Activated naive CD8-positive, alpha-beta T cell treated with anti-CD3 and anti-CD28 coated beads, Interleukin-2, amount 10 ng/mL, durations not matched to agents 7 days and 5 days (primary cell): ENCODE measurements around the gene RPS25. TPM values are rescaled to one million over a fixed set of nuclear protein-coding genes. Genes with fewer than 3 reads are reported as not detected.
"Not testable (repeated sequence)": the region's sequence is repeated elsewhere in the genome, so short reads cannot be mapped to it uniquely, and the experiment has no call there.

ENCODE experiments used
- ATAC-seq: fragments of 150-1000 bp; cut with Tn5 transposase; one replicate; pipeline ENCODE4 v1.10.0; 2021; ENCODE audit warnings: low read depth, moderate library complexity
- POLR2A ChIA-PET: fragments of 350-600 bp; sonication (Branson Sonifier 250); formaldehyde crosslinking; loops from one replicate; lab custom pipeline; 2021; ENCODE audit warnings: antibody characterized with exemption; lab: Charles Lee
- DNase-seq: peaks from one replicate; pipeline ENCODE4 v3.0.0; 2021
- H3K27ac Mint-ChIP-seq: one replicate; pipeline ENCODE4 v1.8.0; 2022; ENCODE audit warnings: mild to moderate bottlenecking, mixed read lengths
- H3K27me3 Mint-ChIP-seq: one replicate; pipeline ENCODE4 v1.8.0; 2022; ENCODE audit warnings: mild to moderate bottlenecking, moderate library complexity, mixed read lengths
- H3K36me3 Mint-ChIP-seq: one replicate; pipeline ENCODE4 v1.8.0; 2021; ENCODE audit warnings: mild to moderate bottlenecking, mixed read lengths
- H3K4me1 Mint-ChIP-seq: one replicate; pipeline ENCODE4 v1.8.0; 2021; ENCODE audit warnings: mixed read lengths
- H3K4me3 Mint-ChIP-seq: one replicate; pipeline ENCODE4 v1.8.0; 2022; ENCODE audit warnings: mild to moderate bottlenecking, moderate library complexity, mixed read lengths
- H3K9me3 Mint-ChIP-seq: one replicate; pipeline ENCODE4 v1.8.0; 2021; ENCODE audit warnings: mixed read lengths
- total RNA-seq, 2 experiments: library from RNA; stranded (reverse); gene quantifications; one replicate each; pipeline ENCODE4 v1.2.3, GENCODE V29; 2021

Gene RPS25
- total RNA-seq, 2 experiments from 2014 or later, result 1,397 to 1,460 TPM

- H3K36me3 Mint-ChIP-seq, result peaks cover 27% of the 10 kb centered on the region
- POLR2A ChIA-PET, result interaction anchor here (1.2 to 1.9 kb wide), 2 partner anchors 8 to 44 kb away, joined by 4 read pairs; partner anchors contain the start of gene VPS11
- ATAC-seq (no peak), DNase-seq (no peak)
- H3K4me3 Mint-ChIP-seq, result no peak overlapping the region
- H3K27me3 Mint-ChIP-seq, result no peaks in the 10 kb centered on the region
- peak overlapping the region; percentile 44 for H3K27ac Mint-ChIP-seq
- peaks cover 35% of the 10 kb centered on the region for H3K4me1 Mint-ChIP-seq
- no peaks in the 10 kb centered on the region for H3K9me3 Mint-ChIP-seq
Observed at GRCh38 chr11:119023741-119024140, 5.6 kb upstream of the RPS25 start.

DNA sequence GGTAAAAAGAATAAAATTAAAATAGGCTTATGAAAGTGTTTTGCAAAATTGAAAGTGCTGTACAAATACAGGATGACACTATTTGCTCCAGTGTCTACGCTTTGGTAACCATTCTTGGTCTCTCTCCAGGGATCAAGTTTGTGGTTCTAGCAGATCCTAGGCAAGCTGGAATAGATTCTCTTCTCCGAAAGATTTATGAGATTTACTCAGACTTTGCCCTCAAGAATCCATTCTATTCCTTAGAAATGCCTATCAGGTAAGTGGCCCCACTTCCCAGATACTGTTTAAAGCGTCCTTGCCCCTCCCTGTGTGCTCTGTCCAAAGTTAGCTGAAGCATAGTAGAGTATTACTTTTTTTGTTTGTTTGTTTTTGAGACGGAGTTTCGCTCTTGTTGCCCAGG is 3.5 kb upstream of the RPS25 start:
- Mint-ChIP-seq H3K4me3 (no peak overlapping the region), H3K4me1 (peaks cover 31% of the 10 kb centered on the region), H3K9me3 (no peaks in the 10 kb centered on the region), H3K27ac (no peak overlapping the region), H3K27me3 (no peaks in the 10 kb centered on the region), H3K36me3 (peaks cover 33% of the 10 kb centered on the region)
- ATAC-seq (no peak), DNase-seq (no peak)
- POLR2A ChIA-PET, result interaction anchor here (0.6 kb wide), 1 partner anchor 62 kb away, joined by 3 read pairs; no protein-coding TSS in a partner anchor

DNA sequence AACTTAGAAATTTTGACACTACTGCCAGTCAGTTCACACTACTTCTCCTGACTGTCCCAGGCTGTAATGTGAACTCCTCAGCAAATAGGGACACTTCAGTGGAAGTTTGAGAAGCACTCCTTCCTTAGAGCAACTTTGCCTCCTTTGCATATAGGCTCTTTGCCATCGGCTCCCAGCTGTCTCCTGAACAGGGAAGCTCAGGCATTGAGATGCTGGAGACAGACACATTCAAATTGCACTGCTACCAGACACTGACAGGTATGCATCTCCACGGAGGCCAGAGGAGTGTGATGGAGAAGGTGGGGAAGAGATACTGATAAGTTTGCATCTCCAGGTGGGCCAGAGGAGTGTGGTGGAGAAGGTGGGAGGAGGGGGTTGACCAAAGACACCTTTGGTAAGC is 1.9 kb upstream of the RPS25 start:
- H3K36me3 Mint-ChIP-seq, result peaks cover 36% of the 10 kb centered on the region
- DNase-seq, result no peak
- POLR2A ChIA-PET, result interaction anchor here (1.8 to 3.9 kb wide), 3 partner anchors 23 to 228 kb away, joined by 4 to 34 read pairs (median 9); partner anchors contain the start of genes CENATAC and HYOU1
- peak overlapping the region; percentile 99 for H3K4me3 Mint-ChIP-seq
- no peaks in the 10 kb centered on the region for H3K9me3 Mint-ChIP-seq
- no peak for ATAC-seq
- peak overlapping the region; percentile 100 for H3K27ac Mint-ChIP-seq
- H3K27me3 Mint-ChIP-seq, result no peaks in the 10 kb centered on the region
- H3K4me1 Mint-ChIP-seq, result peaks cover 38% of the 10 kb centered on the region

GRCh38 chr11:119017377-119017776 is 766 bp downstream of the RPS25 start:
- peaks cover 43% of the 10 kb centered on the region for H3K36me3 Mint-ChIP-seq
- H3K27me3 Mint-ChIP-seq, DNase-seq, H3K9me3 Mint-ChIP-seq, ATAC-seq: not testable (repeated sequence)
- POLR2A ChIA-PET, result interaction anchor here (0.9 to 3.9 kb wide), 5 partner anchors 8 to 89 kb away, joined by 3 to 34 read pairs (median 5); partner anchors contain the start of genes CENATAC and SLC37A4
- peak overlapping the region; percentile 100 for H3K27ac Mint-ChIP-seq
- peaks cover 29% of the 10 kb centered on the region for H3K4me1 Mint-ChIP-seq
- H3K4me3 Mint-ChIP-seq, result peak overlapping the region; percentile 99

- Mint-ChIP-seq H3K27me3 (no peaks in the 10 kb centered on the region), H3K9me3 (no peaks in the 10 kb centered on the region), H3K27ac (no peak overlapping the region), H3K36me3 (peaks cover 41% of the 10 kb centered on the region), H3K4me1 (peaks cover 28% of the 10 kb centered on the region), H3K4me3 (peak overlapping the region; percentile 99)
- no peak for ATAC-seq
- POLR2A ChIA-PET, result interaction anchor here (0.8 to 1.3 kb wide), 5 partner anchors 8 to 86 kb away, joined by 3 to 7 read pairs (median 4); partner anchors contain the start of genes CENATAC and VPS11
- DNase-seq, result no peak
Observed at GRCh38 chr11:119016216-119017009, 1.7 kb downstream of the RPS25 start.

- Mint-ChIP-seq H3K27me3 (no peaks in the 10 kb centered on the region), H3K36me3 (peaks cover 41% of the 10 kb centered on the region), H3K9me3 (no peaks in the 10 kb centered on the region), H3K27ac (no peak overlapping the region), H3K4me1 (peaks cover 27% of the 10 kb centered on the region), H3K4me3 (peak overlapping the region; percentile 22)
- POLR2A ChIA-PET, result interaction anchor here (0.6 to 1.3 kb wide), 8 partner anchors 9 to 310 kb away, joined by 3 to 7 read pairs (median 3); partner anchors contain the start of genes CENATAC and VPS11
- ATAC-seq (no peak), DNase-seq (no peak)
Observed at GRCh38 chr11:119015054-119015611, 3.0 kb downstream of the RPS25 start.

DNA sequence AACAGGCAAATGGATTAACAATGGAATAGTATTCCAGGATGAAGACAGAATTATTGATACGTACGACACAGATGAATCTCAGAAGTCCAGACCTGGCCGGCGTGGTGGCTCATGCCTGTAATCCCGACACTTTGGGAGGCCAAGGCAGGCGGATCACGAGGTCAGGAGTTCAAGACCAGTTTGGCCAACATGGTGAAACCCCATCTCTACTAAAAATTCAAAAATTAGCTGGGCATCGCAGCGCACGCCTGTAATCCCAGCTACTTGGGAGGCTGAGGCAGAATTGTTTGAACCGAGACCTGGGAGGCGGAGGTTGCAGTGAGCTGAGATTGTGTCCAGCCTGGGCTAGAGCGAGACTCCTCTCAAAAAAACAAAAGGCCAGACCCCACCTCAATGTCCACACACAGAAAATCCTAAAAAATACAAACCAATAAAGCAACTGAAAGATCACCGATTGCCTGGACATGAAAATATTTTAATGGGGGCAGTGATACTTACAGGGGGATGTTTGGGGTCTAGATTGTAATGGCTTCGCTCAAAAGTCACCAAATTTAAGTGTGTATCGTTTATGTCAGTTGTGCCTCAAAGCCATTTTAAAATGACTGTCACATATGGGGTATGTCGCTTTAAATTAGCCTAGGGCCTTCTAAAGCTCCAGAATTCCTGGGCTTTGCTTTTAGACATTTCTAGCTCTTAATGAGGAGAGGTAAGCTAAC is 3.8 kb downstream of the RPS25 start:
- H3K4me3 Mint-ChIP-seq, result no peak overlapping the region
- ATAC-seq, result no peak

GRCh38 chr11:119012629-119013170 is 5.4 kb downstream of the RPS25 start:
- no peaks in the 10 kb centered on the region for H3K9me3 Mint-ChIP-seq
- H3K4me3 Mint-ChIP-seq, result no peak overlapping the region
- POLR2A ChIA-PET, result interaction anchor here (1.2 kb wide), 1 partner anchor 18 kb away, joined by 4 read pairs; the partner anchor contains the start of gene SLC37A4
- H3K27me3 Mint-ChIP-seq, result no peaks in the 10 kb centered on the region
- H3K4me1 Mint-ChIP-seq, result peaks cover 19% of the 10 kb centered on the region
- peaks cover 35% of the 10 kb centered on the region for H3K36me3 Mint-ChIP-seq
- DNase-seq (no peak), ATAC-seq (no peak)
- H3K27ac Mint-ChIP-seq, result peak overlapping the region; percentile 76

More for the DNA sequence above, 3.8 kb downstream of the RPS25 start:
- POLR2A ChIA-PET, result interaction anchor here (0.7 kb wide), 1 partner anchor 16 kb away, joined by 3 read pairs; no protein-coding TSS in a partner anchor
- Mint-ChIP-seq H3K4me1 (peaks cover 21% of the 10 kb centered on the region), H3K36me3 (peaks cover 38% of the 10 kb centered on the region), H3K9me3 (no peaks in the 10 kb centered on the region), H3K27ac (no peak overlapping the region), H3K27me3 (no peaks in the 10 kb centered on the region)
- DNase-seq, result no peak

DNA sequence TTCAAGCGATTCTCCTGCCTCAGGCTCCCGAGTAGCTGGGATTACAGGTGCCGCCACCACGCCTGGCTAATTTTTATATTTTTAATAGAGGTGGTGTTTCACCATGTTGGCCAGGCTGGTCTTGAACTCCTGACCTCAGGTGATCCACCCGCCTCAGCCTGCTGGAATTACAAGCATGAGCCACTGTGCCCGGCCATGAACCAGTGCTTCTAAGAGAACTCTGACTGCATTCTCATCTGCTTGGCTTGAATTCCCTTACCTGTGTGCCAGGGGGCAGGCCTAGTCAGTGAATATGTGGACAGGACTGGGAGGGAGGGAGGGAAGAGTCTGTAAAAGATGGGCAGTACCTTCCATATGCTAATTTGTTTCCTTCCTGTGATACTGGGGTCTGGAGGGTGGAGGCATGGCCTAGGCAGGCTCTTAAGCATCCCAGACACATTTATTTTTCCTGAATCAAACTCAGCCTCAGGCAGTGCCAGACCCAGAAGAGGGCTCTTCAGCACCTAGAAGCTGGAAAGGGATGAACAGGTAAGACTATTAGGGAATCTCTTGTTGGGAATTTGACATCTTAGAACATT is 6.6 kb downstream of the RPS25 start:
- H3K36me3 Mint-ChIP-seq, result peaks cover 34% of the 10 kb centered on the region
- ATAC-seq, result no peak
- no peaks in the 10 kb centered on the region for H3K27me3 Mint-ChIP-seq
- no peak overlapping the region for H3K27ac Mint-ChIP-seq
- no peak overlapping the region for H3K4me3 Mint-ChIP-seq
- no peak for DNase-seq
- no peaks in the 10 kb centered on the region for H3K9me3 Mint-ChIP-seq
- peaks cover 20% of the 10 kb centered on the region for H3K4me1 Mint-ChIP-seq
- POLR2A ChIA-PET, result interaction anchor here (0.6 to 1.7 kb wide), 2 partner anchors 9 to 14 kb away, joined by 4 read pairs; partner anchors contain the start of gene CENATAC

GRCh38 chr11:119006656-119007055 is 11.5 kb downstream of the RPS25 start:
- no peak overlapping the region for H3K27ac Mint-ChIP-seq
- H3K4me1 Mint-ChIP-seq, result peaks cover 5% of the 10 kb centered on the region
- no peaks in the 10 kb centered on the region for H3K9me3 Mint-ChIP-seq
- H3K27me3 Mint-ChIP-seq, result no peaks in the 10 kb centered on the region
- no peak for ATAC-seq
- H3K36me3 Mint-ChIP-seq, result peaks cover 16% of the 10 kb centered on the region
- DNase-seq, result no peak
- POLR2A ChIA-PET, result interaction anchor here (0.6 kb wide), 1 partner anchor 215 kb away, joined by 3 read pairs; no protein-coding TSS in a partner anchor
- no peak overlapping the region for H3K4me3 Mint-ChIP-seq

DNA sequence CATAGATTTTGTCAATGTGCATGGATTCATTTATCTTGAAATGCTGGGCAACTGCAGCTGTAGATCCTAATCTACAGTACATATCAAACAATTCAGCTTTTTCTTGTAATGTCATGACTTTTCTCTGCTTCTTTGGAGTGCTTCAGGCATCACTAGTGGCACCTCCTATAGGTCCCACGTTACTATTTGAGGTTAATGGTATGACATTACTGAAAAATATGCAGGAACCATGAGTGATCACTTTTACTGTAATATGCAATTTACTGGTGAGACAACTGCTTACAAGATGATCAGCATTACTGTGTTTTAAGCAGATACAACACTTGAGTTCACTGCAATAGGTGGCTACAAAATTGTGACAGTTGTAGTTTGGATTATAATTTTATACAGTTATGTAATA is 17.2 kb downstream of the RPS25 start:
- ATAC-seq (no peak), DNase-seq (no peak)
- Mint-ChIP-seq H3K27ac (no peak overlapping the region), H3K27me3 (no peaks in the 10 kb centered on the region), H3K9me3 (no peaks in the 10 kb centered on the region), H3K4me1 (peaks cover 27% of the 10 kb centered on the region), H3K36me3 (peaks cover 20% of the 10 kb centered on the region), H3K4me3 (no peak overlapping the region)
- POLR2A ChIA-PET, result no interaction called here

GRCh38 chr11:118998822-118999221 is 19.3 kb downstream of the RPS25 start:
- no peaks in the 10 kb centered on the region for H3K9me3 Mint-ChIP-seq
- no peak for ATAC-seq

More at GRCh38 chr11:118998822-118999221, 19.3 kb downstream of the RPS25 start:
- H3K4me3 Mint-ChIP-seq, result peak overlapping the region; percentile 100
- POLR2A ChIA-PET, result interaction anchor here (0.9 to 1.5 kb wide), 2 partner anchors 16 to 17 kb away, joined by 3 read pairs; no protein-coding TSS in a partner anchor
- peaks cover 18% of the 10 kb centered on the region for H3K36me3 Mint-ChIP-seq
- no peaks in the 10 kb centered on the region for H3K27me3 Mint-ChIP-seq
- peaks cover 27% of the 10 kb centered on the region for H3K4me1 Mint-ChIP-seq
- no peak for DNase-seq
- peak overlapping the region; percentile 99 for H3K27ac Mint-ChIP-seq
